Left colon (tissue), 2 donors: ENCODE measurements around the gene CMTR1. TPM values are rescaled to one million over a fixed set of nuclear protein-coding genes. Genes with fewer than 3 reads are reported as not detected.

Experiments
- ATAC-seq: fragments of 200-7000 bp; cut with Tn5 transposase; one replicate; pipeline ENCODE4 v1.9.1; 2020; ENCODE audit warnings: mild to moderate bottlenecking, moderate library complexity
- DNase-seq, 2 donors: peaks; one replicate each; pipeline ENCODE4 v3.0.0-alpha.2; 2020
- intact Hi-C, 2 donors: fragments of 100-400 bp; cut with DNase I in 1 of 2; cut with micrococcal nuclease in 1 of 2; formaldehyde crosslinking; loops; one replicate each; pipeline versions ENCODE4 v1.11.2 to v1.14.0; 2022; cut with DNase I, micrococcal nuclease
- total RNA-seq, 2 donors: library from RNA; stranded (reverse); fragmentation: NEBNext Ultra II Directional; extraction: Animal tissue kit (Norgen Biotek cat#: 25700); gene quantifications; one replicate each; pipeline ENCODE4 v1.2.1, GENCODE V29; 2021
- donor health status: DM: no; HTN: no; CAD: no.
- donor health status: DM: yes; HTN: yes; CAD: no.

CMTR1 gene
- total RNA-seq, 2 donors from 2014 or later = 21.6 to 26.2 TPM

- intact Hi-C loops = no loop called here
- ATAC-seq = no peak
These were observed 30.1 kb downstream of the CMTR1 start for GRCh38 chr6:37463110-37463509.

GRCh38 chr6:37467718-37468117, 34.7 kb downstream of the CMTR1 start:
- intact Hi-C loops = no loop called here
- ATAC-seq = no peak
- DNase-seq = no peak

More at GRCh38 chr6:37463110-37463509, 30.1 kb downstream of the CMTR1 start:
- DNase-seq = no peak

- intact Hi-C loops = no loop called here
- ATAC-seq (no peak), DNase-seq (no peak)
These were observed 40.5 kb downstream of the CMTR1 start for GRCh38 chr6:37473364-37474095.

- intact Hi-C loops = no loop called here
- DNase-seq (no peak), ATAC-seq (no peak)
These were observed 41.3 kb downstream of the CMTR1 start for GRCh38 chr6:37474316-37474715.

- intact Hi-C loops = no loop called here
These were observed 44.2 kb downstream of the CMTR1 start for GRCh38 chr6:37477191-37477590.

GRCh38 chr6:37477656-37478435, 44.8 kb downstream of the CMTR1 start:
- intact Hi-C loops = no loop called here
- DNase-seq = no peak
- ATAC-seq = no peak

More at GRCh38 chr6:37477191-37477590, 44.2 kb downstream of the CMTR1 start:
- DNase-seq (no peak), ATAC-seq (no peak)

GRCh38 chr6:37478827-37479226, 45.8 kb downstream of the CMTR1 start:
- DNase-seq = no peak
- intact Hi-C loops = no loop called here
- no peak for ATAC-seq

- ATAC-seq (no peak), DNase-seq (peak in 1 of 2 donors; percentile 15)
- intact Hi-C loops = no loop called here
These were observed 46.3 kb downstream of the CMTR1 start for GRCh38 chr6:37479266-37479854.

GRCh38 chr6:37480118-37480736, 47.2 kb downstream of the CMTR1 start:
- intact Hi-C loops = no loop called here
- DNase-seq = no peak
- ATAC-seq = peak; percentile 19

- DNase-seq (peak in 1 of 2 donors; percentile 10), ATAC-seq (no peak)
- intact Hi-C loops = no loop called here
These were observed 48.0 kb downstream of the CMTR1 start for GRCh38 chr6:37480951-37481534.

- DNase-seq = peak in 1 of 2 donors; percentile 8
- intact Hi-C loops = no loop called here
- ATAC-seq = no peak
These were observed 48.9 kb downstream of the CMTR1 start for GRCh38 chr6:37481711-37482605.

- ATAC-seq (no peak), DNase-seq (peak in 1 of 2 donors; percentile 7)
- intact Hi-C loops = no loop called here
These were observed 49.7 kb downstream of the CMTR1 start for GRCh38 chr6:37482606-37483251.

- no peak for DNase-seq
- ATAC-seq = no peak
These were observed 50.4 kb downstream of the CMTR1 start for GRCh38 chr6:37483252-37483901.

GRCh38 chr6:37483917-37484785, 51.1 kb downstream of the CMTR1 start:
- intact Hi-C loops = no loop called here
- ATAC-seq (peak; percentile 83), DNase-seq (peak; percentile 25 to 60)

More at GRCh38 chr6:37483252-37483901, 50.4 kb downstream of the CMTR1 start:
- intact Hi-C loops = no loop called here

GRCh38 chr6:37484786-37485170, 51.8 kb downstream of the CMTR1 start:
- DNase-seq (peak in 1 of 2 donors; percentile 13), ATAC-seq (no peak)
- intact Hi-C loops = no loop called here

- peak in 1 of 2 donors; percentile 20 for DNase-seq
- peak; percentile 27 for ATAC-seq
- intact Hi-C loops = no loop called here
These were observed 52.3 kb downstream of the CMTR1 start for GRCh38 chr6:37485291-37485702.
